Skeletal muscle cell (primary cell): ENCODE measurements around the gene TGM6.

Experiments
- DNase-seq: peaks from one replicate; pipeline ENCODE4 v3.0.0-alpha.2; 2010; ENCODE audit warnings: low read depth
- H3K4me3 ChIP-seq: 2 replicates; pipeline ENCODE4 v1.5.1; 2011; ENCODE audit warnings: low read depth, mild to moderate bottlenecking, control low read depth, low read length, moderate library complexity

Gene TGM6

DNA sequence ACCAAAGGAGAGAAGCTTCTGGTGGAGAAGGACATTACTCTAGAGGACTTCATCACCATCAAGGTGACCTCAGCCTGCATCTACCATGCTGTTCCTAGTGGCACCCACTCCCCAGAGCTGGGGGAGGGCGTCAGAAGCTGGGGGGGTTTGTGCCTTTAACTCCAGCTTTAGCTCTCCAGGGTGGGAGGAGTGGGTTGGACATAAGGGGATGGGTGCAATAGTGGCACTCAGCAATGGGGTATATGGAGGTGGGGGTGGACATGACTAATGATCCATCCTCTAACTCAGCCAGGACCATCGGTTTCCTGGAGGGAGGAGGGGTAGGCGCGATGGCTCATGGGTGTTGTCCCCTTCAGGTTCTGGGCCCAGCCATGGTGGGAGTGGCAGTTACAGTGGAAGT is 49.8 kb downstream of the TGM6 start:
- H3K4me3 ChIP-seq, result no peak overlapping the region
- no peak for DNase-seq

DNA sequence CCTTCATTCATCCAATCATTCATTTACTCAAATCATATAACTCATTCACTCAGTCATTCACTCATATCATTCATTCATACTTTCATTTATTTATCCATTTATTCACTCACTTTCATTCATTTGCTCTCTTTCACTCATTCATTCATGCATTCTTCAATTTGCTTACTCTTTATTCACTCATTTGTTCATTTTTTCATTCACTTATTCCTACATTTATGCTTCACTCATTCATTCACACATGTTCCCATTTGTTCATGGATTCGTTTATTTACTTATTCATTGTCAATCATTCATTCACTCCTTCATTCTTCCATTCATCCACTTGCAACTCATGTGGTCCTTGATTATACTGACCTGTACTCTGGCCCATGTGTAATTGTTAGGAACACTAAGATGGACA is 50.5 kb downstream of the TGM6 start:
- DNase-seq, result no peak
- H3K4me3 ChIP-seq, result no peak overlapping the region

DNA sequence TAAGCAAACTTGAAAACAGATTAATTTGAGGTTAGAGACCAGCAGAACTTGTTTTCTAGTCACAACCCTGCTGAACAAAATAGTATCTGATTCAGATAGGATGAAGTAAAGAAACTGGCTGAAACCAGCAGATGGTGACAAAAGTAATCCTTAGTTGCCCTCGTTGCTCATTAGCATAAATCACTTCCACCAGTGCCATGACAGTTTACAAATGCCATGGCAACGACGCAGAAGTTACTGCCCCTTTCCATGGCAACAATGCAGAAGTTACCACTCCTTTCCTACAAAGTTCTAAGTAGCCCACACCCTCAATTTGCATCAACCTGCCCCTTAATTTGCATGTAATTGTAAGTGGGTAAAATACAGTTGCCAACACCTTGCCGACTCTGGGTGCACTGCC is 66.1 kb downstream of the TGM6 start:
- DNase-seq, result no peak

DNA sequence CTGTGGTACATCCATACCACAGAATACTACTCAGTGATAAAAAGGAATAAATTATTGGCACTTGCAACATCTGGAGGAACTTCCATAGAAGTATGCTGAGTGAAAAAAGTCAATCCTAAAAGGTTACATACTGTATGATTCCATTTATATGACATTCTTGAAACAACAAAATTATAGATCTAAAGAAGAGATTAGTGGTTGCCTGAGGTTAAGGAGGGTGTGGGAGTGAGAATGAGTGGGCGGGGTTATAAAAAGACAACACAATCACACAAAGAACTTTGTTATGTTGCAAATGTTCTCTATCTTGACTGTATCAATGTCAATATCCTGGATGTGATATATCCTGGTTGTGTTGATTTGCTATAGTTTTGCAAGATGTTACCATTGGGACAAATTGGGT is 68.7 kb downstream of the TGM6 start:
- no peak for DNase-seq
- no peak overlapping the region for H3K4me3 ChIP-seq

More for the DNA sequence above, 66.1 kb downstream of the TGM6 start:
- no peak overlapping the region for H3K4me3 ChIP-seq

DNA sequence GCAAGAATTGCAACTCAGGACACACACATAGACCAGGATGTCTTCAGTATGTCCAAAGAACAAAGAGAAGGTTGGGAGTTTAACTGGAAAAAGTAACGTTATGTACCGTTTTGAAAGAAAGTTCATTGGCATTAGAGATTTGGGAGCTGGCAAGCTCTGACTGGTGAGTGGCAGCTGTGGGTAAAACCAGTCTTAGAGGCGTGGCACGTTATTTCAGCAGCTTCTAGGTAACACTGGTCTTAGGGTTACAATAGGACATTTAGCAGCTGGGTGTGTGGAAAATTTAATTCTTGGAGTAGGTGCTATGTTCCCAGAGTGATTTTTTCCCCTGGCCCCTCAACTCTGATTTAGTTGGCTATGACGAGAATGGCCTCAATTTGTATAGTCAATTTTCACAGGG is 70.7 kb downstream of the TGM6 start:
- H3K4me3 ChIP-seq, result no peak overlapping the region
- DNase-seq, result no peak

DNA sequence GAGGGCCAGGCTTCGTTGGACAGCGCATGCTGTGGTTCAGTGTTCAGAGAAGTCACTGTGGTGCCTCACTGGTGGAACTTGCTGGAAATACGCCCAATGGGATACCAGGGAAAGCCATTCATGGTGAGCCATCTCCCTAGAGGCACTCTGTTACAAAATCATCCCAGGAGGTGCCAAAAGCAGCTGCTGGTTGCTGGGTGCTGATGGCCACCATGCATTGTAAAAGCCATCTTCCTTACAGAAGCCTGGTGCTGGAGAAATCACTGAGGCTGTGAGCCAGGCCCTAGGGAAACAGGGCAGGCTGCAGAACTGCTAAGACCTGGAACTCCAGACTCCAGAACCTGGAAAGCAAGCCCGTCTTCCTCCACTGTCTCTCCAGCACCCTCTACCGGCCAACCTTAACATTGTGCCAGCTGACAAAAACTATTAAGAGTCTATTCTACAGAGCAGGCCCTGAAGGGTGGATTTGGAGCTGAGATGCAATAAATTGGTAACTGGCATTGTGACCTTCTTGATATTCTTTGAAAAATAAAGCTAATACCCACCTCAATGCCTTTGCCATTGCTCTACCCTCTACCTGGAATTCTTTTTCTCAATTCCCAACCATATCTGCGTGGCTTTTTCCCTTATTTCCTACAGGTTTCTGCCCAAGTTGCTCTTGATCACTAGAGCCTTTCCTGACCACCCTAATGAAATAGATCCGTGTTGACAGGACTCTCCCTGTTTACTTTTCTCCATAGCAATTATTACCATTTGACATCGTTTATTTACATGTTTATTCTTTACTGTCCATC is 71.4 kb downstream of the TGM6 start:
- DNase-seq, result no peak
- no peak overlapping the region for H3K4me3 ChIP-seq

DNA sequence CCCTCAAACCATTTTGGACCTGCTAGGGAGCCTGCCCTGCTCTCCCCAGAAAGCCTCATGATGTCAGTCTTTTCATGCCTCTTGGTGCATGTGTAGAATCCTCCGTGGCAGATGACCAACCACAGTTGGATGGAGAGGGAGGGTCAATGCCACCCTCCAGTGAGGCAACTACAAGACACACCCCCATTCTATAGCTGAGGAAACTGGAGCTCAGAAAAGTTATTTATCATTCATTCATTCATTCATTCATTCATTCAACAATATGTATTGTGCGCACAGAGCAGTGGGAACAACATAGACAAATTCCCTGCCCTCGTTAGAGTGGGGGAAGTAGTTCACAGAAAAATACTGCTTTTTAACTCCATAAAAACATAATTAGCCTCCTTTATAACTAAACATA is 73.1 kb downstream of the TGM6 start:
- H3K4me3 ChIP-seq, result no peak overlapping the region

DNA sequence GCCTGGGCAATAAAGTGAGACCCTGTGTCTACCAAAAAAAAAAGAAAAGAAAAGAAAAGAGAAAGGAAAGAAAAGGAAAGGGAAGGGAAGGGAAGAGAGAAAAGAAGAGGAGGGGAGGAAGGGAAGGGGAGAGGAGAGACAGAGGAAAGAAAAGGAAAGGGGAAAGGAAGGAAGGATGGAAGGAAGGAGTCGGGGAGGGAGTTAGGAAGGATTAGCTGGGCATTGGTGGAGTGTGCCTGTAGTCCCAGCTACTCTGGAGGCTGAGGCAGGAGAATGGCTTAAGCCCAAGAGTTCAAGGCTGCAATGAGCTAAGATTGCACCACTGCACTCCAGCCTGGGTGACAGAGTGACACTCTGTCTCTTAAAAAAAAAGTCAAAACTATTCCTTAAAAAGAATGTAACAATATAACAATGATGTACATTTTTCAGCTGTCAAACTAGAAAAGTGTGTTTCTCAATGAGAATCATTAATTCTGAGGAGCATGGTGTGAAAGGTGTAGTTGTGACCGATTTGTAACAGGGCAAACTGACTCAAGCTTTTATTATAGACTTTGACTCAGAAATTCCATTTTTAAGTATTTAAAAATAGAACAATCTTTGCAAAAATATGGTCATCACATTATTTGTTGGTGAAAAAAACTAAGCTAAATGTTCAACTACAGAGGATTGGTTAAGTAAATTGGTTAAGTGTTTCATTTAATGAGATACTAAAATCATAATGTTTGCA is 75.2 kb downstream of the TGM6 start:
- H3K4me3 ChIP-seq, result no peak overlapping the region

More for the DNA sequence above, 73.1 kb downstream of the TGM6 start:
- DNase-seq, result no peak

DNA sequence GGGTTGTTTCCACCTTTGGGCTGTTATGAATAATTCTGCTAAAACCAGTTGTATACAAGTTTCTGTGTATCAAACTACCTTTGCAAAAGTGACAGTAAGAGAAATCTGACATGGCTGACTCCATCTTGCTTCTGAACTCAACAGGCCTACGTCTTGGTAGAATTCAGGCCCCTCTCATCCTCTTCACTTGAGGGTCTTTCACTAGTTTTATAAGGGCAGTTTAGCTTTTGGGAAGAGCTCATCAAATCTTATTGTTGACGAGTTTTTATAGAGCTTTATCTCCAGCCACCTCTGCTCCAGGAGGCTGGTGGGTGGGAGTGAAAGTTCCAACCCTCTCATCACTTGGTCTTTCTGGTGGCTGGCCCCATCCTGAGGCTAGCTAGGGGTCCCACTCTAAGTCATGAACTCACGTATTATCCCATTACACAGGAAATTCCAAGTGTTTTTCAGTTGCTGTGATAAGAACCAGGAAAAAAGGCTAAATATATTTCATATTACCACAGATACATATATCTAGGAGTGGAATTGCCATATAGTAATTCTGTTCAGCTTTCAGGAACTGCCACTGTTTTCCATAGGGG is 78.3 kb downstream of the TGM6 start:
- H3K4me3 ChIP-seq, result no peak overlapping the region
- no peak for DNase-seq

More for the DNA sequence above, 75.2 kb downstream of the TGM6 start:
- DNase-seq, result no peak

DNA sequence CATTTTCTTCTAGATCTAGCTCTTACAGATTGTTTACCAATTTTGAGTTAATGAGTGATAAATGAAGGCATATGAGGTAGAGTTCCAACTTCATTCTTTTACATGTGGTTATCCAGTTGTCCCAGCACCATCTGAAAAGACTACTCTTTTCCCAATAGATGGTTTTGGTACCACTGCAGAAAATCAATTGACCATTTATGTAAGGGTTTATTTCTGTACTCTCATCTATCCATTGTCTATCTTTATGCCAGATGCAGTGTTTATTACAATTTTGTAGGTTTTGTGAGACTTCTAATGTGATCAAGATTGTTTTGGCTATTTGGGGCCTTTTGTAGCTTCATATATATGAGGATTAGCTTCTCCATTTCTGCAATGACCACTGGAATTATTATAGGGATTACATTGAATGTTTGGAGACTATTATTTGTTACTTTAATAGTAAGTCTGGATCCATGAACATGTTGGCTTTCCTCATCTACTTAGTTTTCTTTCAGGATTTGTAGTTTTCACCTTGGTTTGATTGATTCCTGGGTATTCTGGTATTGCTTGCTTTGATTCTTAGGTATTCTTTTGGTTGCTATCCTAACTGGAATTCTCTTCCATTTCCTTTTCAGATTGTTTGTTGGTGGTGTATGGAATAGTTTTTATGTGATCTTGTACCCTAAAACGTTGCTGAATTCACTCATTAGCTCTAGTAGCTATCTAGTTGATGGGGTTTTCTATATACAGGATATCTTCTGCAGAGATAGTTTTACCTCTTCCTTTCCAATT is 79.5 kb downstream of the TGM6 start:
- H3K4me3 ChIP-seq, result no peak overlapping the region
- no peak for DNase-seq

DNA sequence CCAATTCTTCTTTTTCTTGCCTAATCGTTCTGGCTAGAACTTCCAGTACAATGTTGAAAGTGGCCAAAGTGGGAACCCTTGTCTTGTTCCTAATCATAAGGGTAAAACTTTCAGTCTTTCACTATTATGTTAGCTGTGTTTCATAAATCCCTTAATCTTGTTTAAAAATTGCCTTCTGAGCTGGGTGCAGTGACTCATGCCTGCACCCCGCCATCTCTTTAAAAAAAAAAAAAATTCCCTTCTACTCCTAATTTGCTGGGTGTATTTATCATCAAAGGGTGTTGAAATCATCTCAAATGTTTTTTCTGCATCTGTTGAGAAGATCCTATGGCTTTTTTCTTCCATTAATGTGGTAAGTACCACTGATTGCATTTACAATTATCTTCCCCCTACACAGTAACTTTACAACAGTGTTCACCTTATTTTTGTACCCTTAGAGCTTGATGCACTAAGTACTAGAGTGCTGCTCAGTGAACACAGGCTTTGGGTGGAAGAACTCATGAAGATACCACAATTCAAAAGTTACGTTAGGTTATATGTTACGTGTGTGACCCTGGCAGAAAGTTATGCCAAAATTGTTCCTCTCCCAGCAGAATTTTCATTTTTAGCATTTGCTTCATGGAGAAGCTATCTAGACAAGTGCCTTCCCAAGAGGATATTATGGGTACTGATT is 80.2 kb downstream of the TGM6 start:
- DNase-seq, result no peak
- no peak overlapping the region for H3K4me3 ChIP-seq

DNA sequence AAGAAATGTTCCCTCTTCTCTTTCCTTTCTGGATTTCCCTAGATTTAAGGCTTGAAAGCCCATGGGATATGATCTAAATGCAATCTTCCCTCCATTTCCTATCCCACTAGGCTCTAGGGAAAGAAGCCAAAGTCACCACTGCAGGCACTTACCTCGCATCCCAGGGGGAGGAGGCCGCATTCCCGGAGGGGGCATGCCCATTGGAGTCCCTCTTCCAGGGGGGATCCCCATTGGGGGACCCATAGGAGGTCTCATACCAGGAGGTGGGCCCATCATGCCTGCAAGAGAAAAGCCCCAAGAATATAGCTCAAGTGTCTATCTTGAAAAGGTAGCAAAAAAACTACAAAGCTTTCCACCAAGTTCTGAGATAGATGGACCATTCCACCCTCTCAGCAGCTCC is 81.8 kb downstream of the TGM6 start:
- no peak overlapping the region for H3K4me3 ChIP-seq
- no peak for DNase-seq

DNA sequence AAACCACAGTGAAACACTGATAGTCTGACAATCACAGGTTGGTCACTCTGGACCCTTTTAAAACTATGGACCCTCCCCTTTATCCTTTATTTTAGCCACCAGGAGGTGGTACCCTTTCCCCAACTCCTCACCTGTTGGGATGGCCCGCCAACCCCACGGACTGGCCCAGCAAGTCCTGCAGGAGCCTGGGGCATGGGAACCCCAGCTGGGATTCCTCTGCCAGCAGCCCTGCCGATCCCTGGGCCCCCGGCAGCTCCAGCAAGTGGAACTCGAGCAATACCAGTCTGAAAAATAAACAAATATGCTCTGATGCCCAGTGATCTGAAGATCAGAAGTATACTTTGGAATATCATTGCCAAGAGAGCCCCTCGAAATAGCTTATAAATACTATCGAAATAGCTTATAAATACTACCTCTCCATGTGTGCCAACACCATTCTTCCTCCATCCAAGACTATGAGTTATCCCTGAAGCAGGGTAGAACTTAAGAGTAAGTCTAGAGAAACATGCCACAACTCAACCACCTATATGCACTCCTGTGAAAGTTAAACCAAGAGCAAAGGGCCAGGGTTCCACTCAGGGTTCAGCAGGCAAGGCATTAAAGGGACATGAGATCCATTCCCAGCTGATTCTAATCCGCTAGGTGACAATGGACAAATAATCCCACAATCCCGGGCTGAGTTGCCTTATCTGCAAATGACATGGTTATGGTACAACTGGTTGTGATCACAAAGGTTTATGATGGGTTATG is 83.1 kb downstream of the TGM6 start:
- DNase-seq, result no peak
- H3K4me3 ChIP-seq, result no peak overlapping the region

DNA sequence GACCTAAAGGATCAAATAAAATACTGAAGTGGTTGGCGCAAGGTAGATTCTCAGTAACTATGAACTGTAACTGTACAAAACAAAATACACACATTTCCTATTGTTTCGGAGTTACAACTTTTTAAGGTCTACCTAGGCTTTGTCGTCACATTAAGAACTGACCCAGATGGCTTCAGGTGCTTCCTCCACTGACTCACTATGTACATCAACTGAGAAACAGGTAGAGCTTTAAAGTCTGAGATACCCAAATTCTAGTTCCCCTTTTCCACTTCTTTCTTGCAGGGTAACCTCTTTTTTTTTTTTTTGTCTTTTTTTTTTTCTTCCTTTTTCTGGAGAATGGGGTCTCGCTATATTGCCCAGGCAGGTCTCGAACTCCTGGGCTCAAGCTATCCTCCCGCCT is 84.4 kb downstream of the TGM6 start:
- no peak overlapping the region for H3K4me3 ChIP-seq
- no peak for DNase-seq

DNA sequence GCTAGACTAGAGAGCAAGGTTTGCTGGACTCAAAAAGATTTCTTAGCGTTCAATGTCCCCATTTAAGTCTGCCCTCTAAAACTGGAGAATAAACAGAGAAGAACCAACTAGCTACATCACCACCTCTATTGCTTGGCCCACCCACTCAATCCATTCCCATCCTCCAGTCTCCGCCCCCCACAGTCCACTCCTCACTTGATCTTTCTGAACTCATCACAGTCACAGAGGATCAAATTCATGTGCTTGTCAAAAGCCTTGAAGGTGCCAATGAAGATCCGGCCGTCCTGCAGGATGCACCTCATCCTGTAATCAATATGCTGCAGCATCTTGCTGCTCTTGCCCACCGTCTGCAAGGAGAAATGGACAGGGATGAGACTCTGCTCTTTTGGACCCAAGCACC is 86.7 kb downstream of the TGM6 start:
- H3K4me3 ChIP-seq, result no peak overlapping the region
- DNase-seq, result no peak

DNA sequence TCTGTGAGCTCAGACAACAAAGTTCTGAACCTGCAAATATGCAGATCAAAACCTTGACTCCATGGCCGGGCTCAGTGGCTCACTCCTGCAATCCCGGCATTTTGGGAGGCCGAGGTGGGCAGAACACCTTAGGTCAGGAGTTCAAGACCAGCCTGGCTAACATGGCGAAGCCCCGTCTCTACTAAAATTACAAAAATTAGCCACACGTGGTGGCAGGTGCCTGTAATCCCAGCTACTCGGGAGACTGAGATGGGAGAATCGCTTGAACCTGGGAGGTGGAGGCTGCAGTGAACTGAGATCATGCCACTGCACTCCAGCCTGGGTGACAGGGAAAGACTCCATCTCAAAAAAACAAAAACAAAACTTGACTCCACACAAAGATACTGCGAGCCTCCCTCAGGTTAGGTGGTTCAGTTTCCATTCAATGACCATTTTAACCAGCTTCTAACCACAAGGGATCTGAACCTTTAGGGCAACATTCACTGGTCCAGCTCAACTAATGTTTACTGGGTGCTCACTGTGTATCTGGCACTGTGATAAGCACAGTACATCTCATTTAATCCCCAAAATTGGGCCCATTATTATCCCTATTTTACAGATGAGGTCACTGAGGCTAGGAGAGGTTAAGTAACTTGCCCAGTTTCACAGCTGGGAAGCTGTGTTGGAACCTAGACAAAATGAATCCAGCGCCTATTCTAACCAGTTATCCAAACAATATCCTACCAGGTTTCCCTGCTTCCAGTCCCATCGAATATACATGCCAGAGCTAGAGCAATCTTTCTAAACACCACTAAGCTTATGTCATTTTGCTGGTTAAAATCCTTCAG is 88.1 kb downstream of the TGM6 start:
- no peak for DNase-seq
- H3K4me3 ChIP-seq, result peak overlapping the region; percentile 87

DNA sequence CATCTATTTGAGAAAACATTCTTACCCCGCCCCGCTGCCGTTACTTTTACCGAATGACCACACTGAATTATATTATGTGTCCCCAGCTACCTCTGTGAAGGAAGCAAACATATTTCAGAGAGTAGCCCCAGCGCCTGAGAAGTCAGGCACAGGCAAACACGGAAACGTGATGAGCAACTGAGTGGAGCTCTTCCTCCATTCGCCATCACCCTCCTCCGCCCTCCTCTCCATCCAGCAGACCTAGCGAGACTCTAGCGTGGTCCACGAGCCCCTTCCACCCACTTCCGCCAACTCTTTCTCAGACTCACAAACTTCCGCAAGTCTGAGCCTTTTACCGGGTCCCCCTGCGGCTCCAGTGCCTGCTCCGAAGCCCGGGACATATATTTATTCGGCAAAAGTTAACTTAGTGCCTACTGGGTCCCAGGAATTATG is 89.3 kb downstream of the TGM6 start:
- peak overlapping the region; percentile 87 for H3K4me3 ChIP-seq
- DNase-seq, result no peak
